GM23248 (cell line): Measurements from ENCODE around the gene MED29. TPM values are rescaled to one million over a fixed set of nuclear protein-coding genes. Genes with fewer than 3 reads are reported as not detected.

Source experiments
- DNase-seq: peaks from one replicate; pipeline ENCODE4 v3.0.0-alpha.2; 2015
- H2AFZ ChIP-seq: fragments of 200-600 bp; sonication (generic); 2 replicates; pipeline ENCODE4 v1.6.1; 2016; ENCODE audit warnings: antibody characterized with exemption
- H3F3A ChIP-seq: fragments of 200-600 bp; sonication (generic); 2 replicates; pipeline ENCODE4 v1.6.1; 2016; ENCODE audit warnings: mild to moderate bottlenecking, antibody characterized with exemption, mixed run types; ENCODE audit not compliant: insufficient read depth
- H3K27ac ChIP-seq: fragments of 200-600 bp; sonication (generic); 2 replicates; pipeline ENCODE4 v1.5.1; 2016; ENCODE audit warnings: mild to moderate bottlenecking
- H3K27me3 ChIP-seq: fragments of 200-600 bp; sonication (generic); replicated peaks from 2 replicates; pipeline ENCODE4 v1.6.1; 2016; ENCODE audit warnings: mild to moderate bottlenecking; ENCODE audit not compliant: insufficient read depth
- H3K36me3 ChIP-seq: fragments of 200-600 bp; sonication (generic); 2 replicates; pipeline ENCODE4 v1.6.1; 2016; ENCODE audit warnings: low read depth, mild to moderate bottlenecking
- H3K4me1 ChIP-seq: fragments of 200-600 bp; sonication (generic); 2 replicates; pipeline ENCODE4 v1.6.1; 2016; ENCODE audit warnings: mild to moderate bottlenecking; ENCODE audit not compliant: insufficient read depth
- H3K4me2 ChIP-seq: fragments of 200-600 bp; sonication (generic); one replicate; pipeline ENCODE4 v1.6.1; 2016; ENCODE audit warnings: mild to moderate bottlenecking; ENCODE audit not compliant: unreplicated experiment
- H3K4me3 ChIP-seq: fragments of 200-600 bp; sonication (generic); 2 replicates; pipeline ENCODE4 v1.5.1; 2016; ENCODE audit warnings: mild to moderate bottlenecking
- H3K79me2 ChIP-seq: fragments of 200-600 bp; sonication (generic); 2 replicates; pipeline ENCODE4 v1.6.1; 2016; ENCODE audit warnings: mild to moderate bottlenecking; ENCODE audit not compliant: insufficient read depth
- H3K9ac ChIP-seq: fragments of 200-600 bp; sonication (generic); 2 replicates; pipeline ENCODE4 v1.6.1; 2016; ENCODE audit warnings: mild to moderate bottlenecking
- H3K9me2 ChIP-seq: fragments of 200-600 bp; sonication (generic); 2 replicates; pipeline ENCODE4 v1.6.1; 2016; ENCODE audit warnings: mixed run types, mild to moderate bottlenecking, moderate library complexity; ENCODE audit not compliant: insufficient read depth
- H3K9me3 ChIP-seq: fragments of 200-600 bp; sonication (generic); one replicate; pipeline ENCODE4 v1.6.1; 2017; ENCODE audit warnings: low read depth
- H4K20me1 ChIP-seq: fragments of 200-600 bp; sonication (generic); 2 replicates; pipeline ENCODE4 v1.6.0; 2016; ENCODE audit not compliant: insufficient read depth
- EZH2 ChIP-seq: fragments of 200-600 bp; sonication (generic); IDR thresholded peaks from 2 replicates; pipeline ENCODE4 v1.6.1; 2018; ENCODE audit warnings: antibody characterized with exemption, mild to moderate bottlenecking; ENCODE audit not compliant: insufficient read depth, poor library complexity, severe bottlenecking
- EZH2phosphoT487 ChIP-seq: fragments of 200-600 bp; sonication (generic); IDR thresholded peaks from 2 replicates; pipeline ENCODE4 v1.6.1; 2018; ENCODE audit warnings: antibody characterized with exemption, moderate library complexity, mild to moderate bottlenecking, low read depth; ENCODE audit not compliant: insufficient read depth
- WGBS, 2 experiments: methylation state at CpG; one replicate each; pipeline ENCODE4 v1.1.6; 2015 to 2017; ENCODE audit warnings: low lambda C conversion rate in 2 of 2, low coverage in 1 of 2; ENCODE audit errors: missing lambda C conversion rate in 2 of 2; 5-methylcytosine and 5-hydroxymethylcytosine counted together
- in situ Hi-C: fragments of 300-500 bp; cut with MboI; formaldehyde crosslinking; loops from 2 replicates; pipeline ENCODE4 v1.15.0; 2020
- polyA plus RNA-seq: library from polyadenylated mRNA; unstranded; fragments of >200 nt; fragmentation: Nextera tagmentation; extraction: Ambion mirVana; gene quantifications from 2 replicates; pipeline ENCODE4 v1.2.1, GENCODE V29; 2016
- total RNA-seq: library from RNA; depleted of rRNA; stranded (reverse); fragments of >200 nt; shearing (Covaris generic); gene quantifications from 2 replicates; pipeline ENCODE4 v1.2.3, GENCODE V29; 2014

The MED29 gene
- total and polyA plus RNA-seq, 2 experiments from 2014 or later: 27.7 to 39.2 TPM

- 82 to 83% methylated on average over 5 of the region's 5 CpGs for WGBS, 2 experiments
- no peak for DNase-seq
- no peaks in the 10 kb centered on the region; the same call in 1 of the 2 replicates for H3K79me2 ChIP-seq
- H3K36me3 ChIP-seq: peaks cover 6% of the 10 kb centered on the region; the same call in 1 of the 2 replicates
- no peaks in the 10 kb centered on the region for H3K9me3 ChIP-seq
- no peaks in the 10 kb centered on the region for H4K20me1 ChIP-seq
- no peak overlapping the region for H3K4me2 ChIP-seq
- no peak overlapping the region for H3K9ac ChIP-seq
- H3K9me2 ChIP-seq: no peaks in the 10 kb centered on the region
- no peak overlapping the region for H2AFZ ChIP-seq
- no peak for TF ChIP-seq EZH2phosphoT487
- no peak for TF ChIP-seq EZH2
- in situ Hi-C loops: no loop called here
- H3K4me1 ChIP-seq: no peaks in the 10 kb centered on the region
- H3K4me3 ChIP-seq: no peak overlapping the region
- peaks cover 16% of the 10 kb centered on the region; the same call in 1 of the 2 replicates for H3F3A ChIP-seq
- H3K27ac ChIP-seq: no peak overlapping the region
- no peaks in the 10 kb centered on the region for H3K27me3 ChIP-seq
Measured at GRCh38 chr19:39422020-39422419, 30.8 kb downstream of the MED29 start.

GRCh38 chr19:39423258-39424086 is 32.3 kb downstream of the MED29 start:
- peaks cover 9% of the 10 kb centered on the region for H3K4me1 ChIP-seq
- H3K27me3 ChIP-seq: no peaks in the 10 kb centered on the region
- no peak overlapping the region for H2AFZ ChIP-seq
- no peak overlapping the region for H3K4me2 ChIP-seq
- H3K4me3 ChIP-seq: no peak overlapping the region
- TF ChIP-seq EZH2: no peak
- H3K9ac ChIP-seq: no peak overlapping the region
- no peaks in the 10 kb centered on the region for H3K9me2 ChIP-seq
- no peaks in the 10 kb centered on the region for H3K79me2 ChIP-seq
- peaks cover 6% of the 10 kb centered on the region; the same call in 1 of the 2 replicates for H3K36me3 ChIP-seq
- H3K9me3 ChIP-seq: no peaks in the 10 kb centered on the region
- H3F3A ChIP-seq: peaks cover 29% of the 10 kb centered on the region
- no peak overlapping the region for H3K27ac ChIP-seq
- WGBS, 2 experiments: 88 to 90% methylated on average over 34 to 35 of the region's 35 CpGs
- H4K20me1 ChIP-seq: no peaks in the 10 kb centered on the region
- no peak for DNase-seq
- in situ Hi-C loops: no loop called here

GRCh38 chr19:39424934-39425333 is 33.8 kb downstream of the MED29 start:
- no peak for DNase-seq
- no peak overlapping the region for H3K4me2 ChIP-seq
- H3K79me2 ChIP-seq: no peaks in the 10 kb centered on the region
- peaks cover 43% of the 10 kb centered on the region for H3F3A ChIP-seq
- no peaks in the 10 kb centered on the region for H3K9me3 ChIP-seq
- in situ Hi-C loops: no loop called here
- H4K20me1 ChIP-seq: no peaks in the 10 kb centered on the region
- H3K27me3 ChIP-seq: no peaks in the 10 kb centered on the region
- H3K4me3 ChIP-seq: no peak overlapping the region
- H3K27ac ChIP-seq: no peak overlapping the region
- H3K4me1 ChIP-seq: peaks cover 17% of the 10 kb centered on the region
- no peak overlapping the region for H2AFZ ChIP-seq
- H3K9ac ChIP-seq: no peak overlapping the region
- no peak for TF ChIP-seq EZH2phosphoT487
- no peak for TF ChIP-seq EZH2
- WGBS, 2 experiments: 73 to 88% methylated on average over 4 to 16 of the region's 16 CpGs
- no peaks in the 10 kb centered on the region for H3K9me2 ChIP-seq
- no peaks in the 10 kb centered on the region for H3K36me3 ChIP-seq

- Histone ChIP-seq H3K4me2 (no peak overlapping the region), H3K9me3 (no peaks in the 10 kb centered on the region), H3K36me3 (no peaks in the 10 kb centered on the region), H3K4me3 (no peak overlapping the region), H3K4me1 (peaks cover 17% of the 10 kb centered on the region), H3K79me2 (no peaks in the 10 kb centered on the region), H3K27ac (no peak overlapping the region), H3F3A (peaks cover 51% of the 10 kb centered on the region), H3K9me2 (no peaks in the 10 kb centered on the region), H2AFZ (no peak overlapping the region), H3K27me3 (no peaks in the 10 kb centered on the region), H3K9ac (no peak overlapping the region), H4K20me1 (no peaks in the 10 kb centered on the region)
- DNase-seq: no peak
- in situ Hi-C loops: no loop called here
- WGBS, 2 experiments: 87 to 92% methylated on average over 7 of the region's 7 CpGs
- TF ChIP-seq EZH2phosphoT487 (no peak), EZH2 (no peak)
Measured at GRCh38 chr19:39425744-39426143, 34.6 kb downstream of the MED29 start.
